K562 treated with DMSO at 1 percent for 48 hours (cell line): ENCODE measurements around the gene JAK1. TPM values are rescaled to one million over a fixed set of nuclear protein-coding genes. Genes with fewer than 3 reads are reported as not detected.

Source experiments
- total RNA-seq: library from RNA; unstranded; fragments of 300-600 nt; gene quantifications from 2 replicates; pipeline ENCODE4 v1.2.3, GENCODE V29; 2022; ENCODE audit warnings: low replicate concordance; ENCODE audit errors: extremely low read depth

The JAK1 gene
- total RNA-seq = 699 TPM in 1 of 2 replicates, not detected in the other

GRCh38 chr1:64966158-64966971 is at the start of gene JAK1:
Gene JAK1, minus strand, starts transcription at chr1:64966549. Its CDS starts 80,285 bp downstream, at chr1:64886264.

Other genes starting within 250 kb of the JAK1 start
- gene RAVER2, start 221.5 kb downstream of the JAK1 start, total RNA-seq = not detected in 2 replicates
- not detected in 2 replicates for gene AK4, start 181.7 kb upstream of the JAK1 start, total RNA-seq